ENCODE measurements around the gene HSD17B1. TPM values are rescaled to one million over a fixed set of nuclear protein-coding genes. Genes with fewer than 3 reads are reported as not detected.
"Not testable (repeated sequence)": the region's sequence is repeated elsewhere in the genome, so short reads cannot be mapped to it uniquely, and the experiment has no call there.

The HSD17B1 gene
- polyA plus RNA-seq, 2 donors, result 4.0 to 9.0 TPM

- H3K4me1 ChIP-seq (ENCODE audit: control insufficient read depth in 2 of 2, insufficient read depth in 2 of 2, low read length in 1 of 2), result peaks cover 2 to 22% of the 10 kb centered on the region in 2 donors
- H3K27me3 ChIP-seq (ENCODE audit: control insufficient read depth in 1 of 2, insufficient read depth in 2 of 2, low read length in 2 of 2), result no peaks in the 10 kb centered on the region
- H3K27ac ChIP-seq (ENCODE audit: low read depth in 2 of 2, low read length in 1 of 2), result peak overlapping the region; percentile 92 to 96
- H3K36me3 ChIP-seq (ENCODE audit: control insufficient read depth in 2 of 2, insufficient read depth in 2 of 2, low read length in 1 of 2), result peaks cover 0 to 17% of the 10 kb centered on the region in 2 donors
- H3K4me3 ChIP-seq (ENCODE audit: low read depth in 1 of 2, low read length in 2 of 2), result peak overlapping the region; percentile 75 to 86
- no peaks in the 10 kb centered on the region for H3K9me3 ChIP-seq (ENCODE audit: control insufficient read depth in 2 of 2, insufficient read depth in 1 of 2, low read depth in 1 of 2, low read length in 1 of 2)
- 39 to 44% methylated on average over 26 of the region's 26 CpGs for WGBS, 2 donors
Measured at GRCh38 chr17:42535155-42536047, 17.3 kb upstream of the HSD17B1 start.

GRCh38 chr17:42536048-42536371 is 16.7 kb upstream of the HSD17B1 start, which contains the start of gene NAGLU:
Gene NAGLU, plus strand, starts transcription at chr17:42536241. Its CDS starts 32 bp downstream, at chr17:42536273.
- WGBS, 2 donors, result 0% methylated on average over 19 to 40 of the region's 40 CpGs
- H3K27ac ChIP-seq (ENCODE audit: low read depth in 2 of 2, low read length in 1 of 2), result peak within 1 kb of the TSS; percentile 92 to 96
- H3K4me1 ChIP-seq (ENCODE audit: control insufficient read depth in 2 of 2, insufficient read depth in 2 of 2, low read length in 1 of 2), result peaks cover 2 to 19% of the 10 kb centered on the region in 2 donors

GRCh38 chr17:42536372-42537155 is 16.2 kb upstream of the HSD17B1 start:
- WGBS, 2 donors, result 0 to 1% methylated on average over 47 to 65 of the region's 65 CpGs
- no peaks in the 10 kb centered on the region for H3K27me3 ChIP-seq (ENCODE audit: control insufficient read depth in 1 of 2, insufficient read depth in 2 of 2, low read length in 2 of 2)
- peak overlapping the region; percentile 75 to 86 for H3K4me3 ChIP-seq (ENCODE audit: low read depth in 1 of 2, low read length in 2 of 2)
- peaks cover 4 to 18% of the 10 kb centered on the region in 2 donors for H3K36me3 ChIP-seq (ENCODE audit: control insufficient read depth in 2 of 2, insufficient read depth in 2 of 2, low read length in 1 of 2)
- no peaks in the 10 kb centered on the region for H3K9me3 ChIP-seq (ENCODE audit: control insufficient read depth in 2 of 2, insufficient read depth in 1 of 2, low read depth in 1 of 2, low read length in 1 of 2)
- peak overlapping the region; percentile 92 to 96 for H3K27ac ChIP-seq (ENCODE audit: low read depth in 2 of 2, low read length in 1 of 2)
- H3K4me1 ChIP-seq (ENCODE audit: control insufficient read depth in 2 of 2, insufficient read depth in 2 of 2, low read length in 1 of 2), result peaks cover 2 to 17% of the 10 kb centered on the region in 2 donors

More at GRCh38 chr17:42536048-42536371, 16.7 kb upstream of the HSD17B1 start, which contains the start of gene NAGLU:
- Histone ChIP-seq H3K4me3 (ENCODE audit: low read depth in 1 of 2, low read length in 2 of 2) (peak within 1 kb of the TSS; percentile 75 to 86), H3K9me3 (ENCODE audit: control insufficient read depth in 2 of 2, insufficient read depth in 1 of 2, low read depth in 1 of 2, low read length in 1 of 2) (no peaks in the 10 kb centered on the region), H3K36me3 (ENCODE audit: control insufficient read depth in 2 of 2, insufficient read depth in 2 of 2, low read length in 1 of 2) (peaks cover 2 to 17% of the 10 kb centered on the region in 2 donors), H3K27me3 (ENCODE audit: control insufficient read depth in 1 of 2, insufficient read depth in 2 of 2, low read length in 2 of 2) (no peaks in the 10 kb centered on the region)

GRCh38 chr17:42537156-42537805 is 15.4 kb upstream of the HSD17B1 start:
- Histone ChIP-seq H3K4me3 (ENCODE audit: low read depth in 1 of 2, low read length in 2 of 2) (peak overlapping the region; percentile 75 to 86), H3K9me3 (ENCODE audit: control insufficient read depth in 2 of 2, insufficient read depth in 1 of 2, low read depth in 1 of 2, low read length in 1 of 2) (no peaks in the 10 kb centered on the region), H3K27ac (ENCODE audit: low read depth in 2 of 2, low read length in 1 of 2) (peak overlapping the region; percentile 92 to 96), H3K27me3 (ENCODE audit: control insufficient read depth in 1 of 2, insufficient read depth in 2 of 2, low read length in 2 of 2) (no peaks in the 10 kb centered on the region), H3K36me3 (ENCODE audit: control insufficient read depth in 2 of 2, insufficient read depth in 2 of 2, low read length in 1 of 2) (peaks cover 4 to 21% of the 10 kb centered on the region in 2 donors), H3K4me1 (ENCODE audit: control insufficient read depth in 2 of 2, insufficient read depth in 2 of 2, low read length in 1 of 2) (peaks cover 2 to 18% of the 10 kb centered on the region in 2 donors)
- 84 to 86% methylated on average over 30 of the region's 31 CpGs for WGBS, 2 donors

- Histone ChIP-seq H3K9me3 (ENCODE audit: control insufficient read depth in 2 of 2, insufficient read depth in 1 of 2, low read depth in 1 of 2, low read length in 1 of 2) (no peaks in the 10 kb centered on the region), H3K4me3 (ENCODE audit: low read depth in 1 of 2, low read length in 2 of 2) (no peak overlapping the region), H3K4me1 (ENCODE audit: control insufficient read depth in 2 of 2, insufficient read depth in 2 of 2, low read length in 1 of 2) (peaks cover 2 to 18% of the 10 kb centered on the region in 2 donors), H3K27me3 (ENCODE audit: control insufficient read depth in 1 of 2, insufficient read depth in 2 of 2, low read length in 2 of 2) (no peaks in the 10 kb centered on the region), H3K27ac (ENCODE audit: low read depth in 2 of 2, low read length in 1 of 2) (no peak overlapping the region), H3K36me3 (ENCODE audit: control insufficient read depth in 2 of 2, insufficient read depth in 2 of 2, low read length in 1 of 2) (peaks cover 4 to 27% of the 10 kb centered on the region in 2 donors)
- WGBS, 2 donors, result 95% methylated on average over 5 of the region's 5 CpGs
Measured at GRCh38 chr17:42537826-42538451, 14.8 kb upstream of the HSD17B1 start.

- no peaks in the 10 kb centered on the region for H3K9me3 ChIP-seq (ENCODE audit: control insufficient read depth in 2 of 2, insufficient read depth in 1 of 2, low read depth in 1 of 2, low read length in 1 of 2)
- peaks cover 4 to 31% of the 10 kb centered on the region in 2 donors for H3K36me3 ChIP-seq (ENCODE audit: control insufficient read depth in 2 of 2, insufficient read depth in 2 of 2, low read length in 1 of 2)
- no peak overlapping the region for H3K27ac ChIP-seq (ENCODE audit: low read depth in 2 of 2, low read length in 1 of 2)
Measured at GRCh38 chr17:42538482-42538881, 14.2 kb upstream of the HSD17B1 start.

GRCh38 chr17:42540558-42540957 is 12.2 kb upstream of the HSD17B1 start:
- peaks cover 4 to 37% of the 10 kb centered on the region in 2 donors for H3K36me3 ChIP-seq (ENCODE audit: control insufficient read depth in 2 of 2, insufficient read depth in 2 of 2, low read length in 1 of 2)
- H3K27me3 ChIP-seq (ENCODE audit: control insufficient read depth in 1 of 2, insufficient read depth in 2 of 2, low read length in 2 of 2); H3K9me3 ChIP-seq (ENCODE audit: control insufficient read depth in 2 of 2, insufficient read depth in 1 of 2, low read depth in 1 of 2, low read length in 1 of 2); H3K27ac ChIP-seq (ENCODE audit: low read depth in 2 of 2, low read length in 1 of 2); H3K4me3 ChIP-seq (ENCODE audit: low read depth in 1 of 2, low read length in 2 of 2): not testable (repeated sequence)
- H3K4me1 ChIP-seq (ENCODE audit: control insufficient read depth in 2 of 2, insufficient read depth in 2 of 2, low read length in 1 of 2), result peaks cover 2 to 15% of the 10 kb centered on the region in 2 donors
- 76 to 91% methylated on average over 4 of the region's 4 CpGs for WGBS, 2 donors

More at GRCh38 chr17:42538482-42538881, 14.2 kb upstream of the HSD17B1 start:
- H3K4me3 ChIP-seq (ENCODE audit: low read depth in 1 of 2, low read length in 2 of 2), result no peak overlapping the region
- 93 to 94% methylated on average over 14 of the region's 14 CpGs for WGBS, 2 donors
- peaks cover 2 to 18% of the 10 kb centered on the region in 2 donors for H3K4me1 ChIP-seq (ENCODE audit: control insufficient read depth in 2 of 2, insufficient read depth in 2 of 2, low read length in 1 of 2)
- no peaks in the 10 kb centered on the region for H3K27me3 ChIP-seq (ENCODE audit: control insufficient read depth in 1 of 2, insufficient read depth in 2 of 2, low read length in 2 of 2)

GRCh38 chr17:42541041-42541833 is 11.5 kb upstream of the HSD17B1 start:
- peak overlapping the region; percentile 29 to 57 for H3K27ac ChIP-seq (ENCODE audit: low read depth in 2 of 2, low read length in 1 of 2)
- peaks cover 2 to 14% of the 10 kb centered on the region in 2 donors for H3K4me1 ChIP-seq (ENCODE audit: control insufficient read depth in 2 of 2, insufficient read depth in 2 of 2, low read length in 1 of 2)
- H3K9me3 ChIP-seq (ENCODE audit: control insufficient read depth in 2 of 2, insufficient read depth in 1 of 2, low read depth in 1 of 2, low read length in 1 of 2), result no peaks in the 10 kb centered on the region
- H3K4me3 ChIP-seq (ENCODE audit: low read depth in 1 of 2, low read length in 2 of 2), result no peak overlapping the region
- WGBS, 2 donors, result 67% methylated on average over 17 of the region's 17 CpGs
- H3K27me3 ChIP-seq (ENCODE audit: control insufficient read depth in 1 of 2, insufficient read depth in 2 of 2, low read length in 2 of 2), result no peaks in the 10 kb centered on the region
- peaks cover 4 to 37% of the 10 kb centered on the region in 2 donors for H3K36me3 ChIP-seq (ENCODE audit: control insufficient read depth in 2 of 2, insufficient read depth in 2 of 2, low read length in 1 of 2)
